HUES6 (cell line): ENCODE measurements around the gene ATXN10.

Experiments used
- H3K27ac ChIP-seq: 2 replicates; pipeline ENCODE4 v1.7.0; 2013; ENCODE audit warnings: low read depth, mild to moderate bottlenecking, low read length, inconsistent platforms
- H3K27me3 ChIP-seq: 2 replicates; pipeline ENCODE4 v1.6.1; 2013; ENCODE audit warnings: low read length; ENCODE audit not compliant: control insufficient read depth, insufficient read depth
- H3K36me3 ChIP-seq: 2 replicates; pipeline ENCODE4 v1.6.1; 2013; ENCODE audit warnings: low read length; ENCODE audit not compliant: control insufficient read depth, insufficient read depth
- H3K4me1 ChIP-seq: 2 replicates; pipeline ENCODE4 v1.6.1; 2013; ENCODE audit warnings: low read length; ENCODE audit not compliant: control insufficient read depth, insufficient read depth
- H3K4me3 ChIP-seq: 2 replicates; pipeline ENCODE4 v1.5.1; 2013; ENCODE audit warnings: low read depth, low read length
- H3K9ac ChIP-seq: one replicate; pipeline ENCODE4 v1.6.1; 2013; ENCODE audit warnings: mild to moderate bottlenecking, low read length
- H3K9me3 ChIP-seq: 2 replicates; pipeline ENCODE4 v1.6.1; 2013; ENCODE audit warnings: low read depth, low read length; ENCODE audit not compliant: control insufficient read depth, insufficient read depth

ATXN10 gene

DNA sequence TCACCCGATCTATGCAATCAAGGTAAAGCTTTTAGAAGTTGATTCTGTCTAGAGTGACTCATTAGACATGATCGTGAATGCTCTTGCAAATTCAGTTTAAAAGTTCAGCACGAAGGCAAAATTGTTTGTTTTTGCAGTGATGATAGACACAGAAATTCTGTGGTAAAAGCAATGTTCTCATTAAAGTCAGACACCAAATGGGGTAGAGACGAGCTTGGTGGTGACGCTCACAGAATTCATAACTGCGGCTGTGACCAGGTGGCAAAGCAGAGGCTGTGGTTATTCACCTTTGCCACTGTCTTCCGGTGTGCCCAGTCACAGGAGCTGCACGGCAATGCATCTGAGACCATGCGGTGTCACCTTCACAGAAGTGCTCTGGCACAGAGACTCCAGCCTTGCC is 221.9 kb downstream of the ATXN10 start:
- H3K27ac ChIP-seq = no peak overlapping the region
- no peak overlapping the region for H3K9ac ChIP-seq
- H3K4me1 ChIP-seq = peaks cover 12% of the 10 kb centered on the region
- no peaks in the 10 kb centered on the region for H3K36me3 ChIP-seq
- H3K9me3 ChIP-seq = no peaks in the 10 kb centered on the region
- H3K27me3 ChIP-seq = no peaks in the 10 kb centered on the region
- no peak overlapping the region for H3K4me3 ChIP-seq
